GM18498 (cell line): ENCODE data around the gene SIPA1L2.
A peak's percentile ranks its signal among the peaks of the same experiment; 100 is the strongest.

ENCODE experiments used
- ATAC-seq: cut with Tn5 transposase; IDR thresholded peaks from one replicate; pipeline ENCODE4 v1.9.1; 2021; ENCODE audit warnings: mild to moderate bottlenecking, moderate library complexity; ENCODE audit not compliant: unreplicated experiment

SIPA1L2 gene

GRCh38 chr1:232593717-232594502 lies 36.0 kb downstream of the SIPA1L2 start:
- no peak for ATAC-seq

DNA sequence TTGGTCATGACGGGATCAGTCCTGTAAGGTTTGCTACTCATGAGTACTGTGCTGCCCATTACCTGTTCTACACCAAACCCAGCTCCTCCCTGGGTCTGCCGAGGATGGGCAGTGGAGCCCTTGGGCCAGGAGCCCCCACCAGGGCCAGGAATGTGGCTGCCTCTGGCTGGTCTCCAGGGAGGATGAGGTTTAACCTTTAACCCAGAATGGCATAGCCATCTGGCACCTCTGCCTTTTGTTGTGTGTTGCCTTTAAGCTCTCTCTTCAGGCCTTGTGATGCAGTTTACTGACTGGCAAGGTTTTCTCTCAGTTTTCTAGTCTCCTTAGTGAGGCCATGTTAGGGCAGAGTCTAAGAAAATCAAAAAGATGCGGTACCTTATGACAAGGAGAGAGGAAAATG lies 38.6 kb downstream of the SIPA1L2 start:
- no peak for ATAC-seq

DNA sequence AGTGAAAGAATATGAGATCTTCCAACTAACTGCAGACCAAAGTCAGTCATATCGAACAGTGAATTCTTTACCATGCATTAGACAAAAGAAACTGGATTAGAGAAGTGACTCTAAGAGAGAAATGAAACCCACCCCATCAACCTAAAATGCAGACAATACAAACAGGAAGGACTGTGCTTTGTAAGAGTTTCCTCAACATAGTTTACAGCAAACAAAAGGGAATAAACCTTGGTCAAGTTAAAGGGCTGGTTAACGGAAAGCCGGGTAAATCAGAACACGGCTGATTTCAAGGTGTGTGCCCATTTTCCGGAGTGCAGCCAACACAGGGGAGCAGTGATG lies 39.2 kb downstream of the SIPA1L2 start:
- ATAC-seq: peak; percentile 88

GRCh38 chr1:232589812-232590743 lies 39.9 kb downstream of the SIPA1L2 start:
- peak; percentile 30 for ATAC-seq

DNA sequence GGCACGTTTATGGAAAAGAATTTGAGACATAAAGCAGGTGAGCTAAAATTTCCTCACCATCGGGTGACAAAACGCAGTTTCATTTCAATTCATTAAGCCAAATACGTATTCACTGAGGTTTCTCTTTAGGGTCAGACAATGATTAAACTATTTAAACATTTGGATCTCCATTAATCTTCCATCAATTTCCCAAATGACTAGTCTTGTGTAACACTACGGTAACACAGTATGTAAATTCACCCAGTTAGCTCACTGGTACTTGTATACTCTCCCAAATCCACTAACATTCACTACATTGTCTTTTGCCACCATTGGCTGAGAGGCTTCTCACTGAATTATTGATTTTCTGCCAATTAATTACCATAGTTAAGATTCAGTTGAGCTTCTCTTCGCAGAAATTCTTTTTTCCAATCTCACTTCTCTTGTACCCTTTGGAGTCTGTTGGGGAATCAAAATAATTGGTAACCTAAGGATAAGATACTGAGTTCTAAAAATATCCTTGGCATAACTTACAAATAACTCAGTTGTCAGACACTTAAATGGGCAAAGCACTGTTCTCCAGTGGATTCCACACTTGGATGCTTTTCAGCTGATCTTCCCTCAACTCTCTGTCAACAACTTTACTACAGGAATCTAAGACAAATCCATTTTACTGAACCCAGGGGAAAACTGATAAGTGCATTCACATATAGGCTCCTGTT lies 40.7 kb downstream of the SIPA1L2 start:
- ATAC-seq: no peak

DNA sequence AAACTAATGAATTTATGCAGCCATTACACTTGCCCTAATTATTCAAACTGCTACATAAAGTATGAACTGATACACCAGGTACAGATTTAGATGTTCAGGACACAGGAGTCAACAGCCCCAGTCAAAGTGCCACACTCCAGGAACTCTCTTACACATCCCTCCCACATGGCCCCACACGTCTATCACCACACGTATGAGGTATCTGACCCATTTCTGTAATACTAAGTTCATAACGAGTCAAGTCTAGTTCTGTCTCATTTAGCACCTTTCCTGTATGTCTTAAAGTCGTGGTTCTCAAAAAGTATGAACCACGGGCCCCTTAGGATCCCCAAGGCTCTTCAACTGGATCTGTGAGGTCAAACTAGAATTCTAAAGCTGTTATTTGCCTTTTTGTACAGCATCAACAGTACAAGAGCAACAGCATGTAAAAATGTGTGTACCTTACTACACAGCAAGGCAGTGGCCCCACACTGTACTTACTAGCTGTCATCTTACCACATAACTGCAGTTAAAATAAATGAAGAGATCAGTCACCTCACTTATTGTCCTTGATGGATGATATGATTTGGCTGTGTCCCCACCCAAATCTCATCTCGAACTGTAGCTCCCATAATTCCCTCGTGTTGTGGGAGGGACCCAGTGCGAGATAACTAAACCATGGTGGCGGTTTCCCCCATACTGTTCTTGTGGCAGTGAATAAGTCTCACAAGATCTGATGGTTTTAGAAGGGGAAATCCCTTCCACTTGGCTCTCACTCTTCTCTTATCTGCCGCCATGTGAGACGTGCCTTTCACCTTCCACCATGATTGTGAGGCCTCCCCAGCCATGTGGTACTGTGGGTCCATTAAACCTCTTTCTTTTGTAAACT lies 42.6 kb downstream of the SIPA1L2 start:
- no peak for ATAC-seq

DNA sequence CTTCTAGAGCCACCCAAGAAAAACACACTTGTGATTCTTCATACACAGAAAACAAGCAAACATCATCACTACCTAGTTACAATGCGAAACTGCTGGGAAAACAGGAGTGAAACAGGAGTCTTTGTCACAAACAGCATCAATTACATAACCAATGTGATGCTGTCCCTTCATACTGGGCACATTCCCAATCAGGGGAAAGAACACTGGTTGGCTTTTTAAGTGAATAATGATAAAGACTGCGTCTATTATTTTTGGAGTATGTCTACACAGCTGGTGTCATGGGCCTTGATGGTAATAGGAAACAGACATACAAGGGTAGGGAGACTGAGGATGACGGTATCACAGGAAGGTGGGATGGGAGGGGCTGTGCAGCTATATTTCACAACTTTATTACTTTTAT lies 43.3 kb downstream of the SIPA1L2 start:
- ATAC-seq: no peak

- no peak for ATAC-seq
Measured at GRCh38 chr1:232585486-232585885, 44.4 kb downstream of the SIPA1L2 start.

GRCh38 chr1:232581932-232582331 lies 48.0 kb downstream of the SIPA1L2 start:
- no peak for ATAC-seq
